Esophagus muscularis mucosa (tissue), 4 donors: ENCODE data around the gene NPY4R2.
"Not testable (repeated sequence)": the region's sequence is repeated elsewhere in the genome, so short reads cannot be mapped to it uniquely, and the experiment has no call there.

Experiments used
- CTCF ChIP-seq, 3 experiments: fragments of 200-600 bp in 2 of 3; fragments of 450-650 bp in 1 of 3; sonication (generic) in 2 of 3; IDR thresholded peaks; one replicate each; pipeline ENCODE4 v1.5.1; 2017 to 2019; ENCODE audit warnings: antibody characterized with exemption in 3 of 3, mild to moderate bottlenecking in 2 of 3, moderate library complexity in 1 of 3
- EP300 ChIP-seq: sonication (generic); formaldehyde crosslinking; IDR thresholded peaks from one replicate; pipeline ENCODE4 v1.6.1; 2017; ENCODE audit warnings: antibody characterized with exemption
- POLR2A ChIP-seq: fragments of 450-650 bp; IDR thresholded peaks from one replicate; pipeline ENCODE4 v1.6.1; 2017; ENCODE audit warnings: antibody characterized with exemption, moderate library complexity, mild to moderate bottlenecking, low read depth
- POLR2AphosphoS5 ChIP-seq, 2 donors: sonication (generic); formaldehyde crosslinking; IDR thresholded peaks; one replicate each; pipeline ENCODE4 v1.6.1; 2017; ENCODE audit warnings: antibody characterized with exemption in 2 of 2

- TF ChIP-seq POLR2A; CTCF (IDR thresholded peaks at IDR 0.05); POLR2AphosphoS5 (IDR thresholded peaks at IDR 0.05); EP300: not testable (repeated sequence)
Measured at GRCh38 chr10:47932824-47933223, 14.4 kb downstream of the NPY4R2 start.
